Measurements from ENCODE around the gene CCND2.

Gene CCND2

DNA sequence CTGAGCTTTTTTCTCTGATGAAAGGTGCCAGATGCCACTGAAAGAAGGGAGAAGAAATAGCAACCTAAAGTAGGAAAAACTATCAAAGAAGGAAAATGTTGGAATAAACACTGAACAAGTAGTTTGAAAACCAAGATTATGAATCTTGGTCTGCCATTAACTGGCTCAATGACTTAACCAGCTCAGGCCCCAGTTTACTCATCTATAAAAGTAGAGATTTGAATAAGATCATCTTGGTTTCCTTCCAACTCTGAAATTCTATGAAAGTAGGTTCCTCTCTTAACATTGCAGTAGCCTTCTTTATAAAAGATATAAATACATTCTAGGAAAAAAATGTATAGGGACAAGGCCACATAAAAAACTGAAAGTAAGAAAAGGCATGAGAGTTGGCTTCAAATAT, 16.1 kb upstream of the CCND2 start:
- DNase-seq: no peak

DNA sequence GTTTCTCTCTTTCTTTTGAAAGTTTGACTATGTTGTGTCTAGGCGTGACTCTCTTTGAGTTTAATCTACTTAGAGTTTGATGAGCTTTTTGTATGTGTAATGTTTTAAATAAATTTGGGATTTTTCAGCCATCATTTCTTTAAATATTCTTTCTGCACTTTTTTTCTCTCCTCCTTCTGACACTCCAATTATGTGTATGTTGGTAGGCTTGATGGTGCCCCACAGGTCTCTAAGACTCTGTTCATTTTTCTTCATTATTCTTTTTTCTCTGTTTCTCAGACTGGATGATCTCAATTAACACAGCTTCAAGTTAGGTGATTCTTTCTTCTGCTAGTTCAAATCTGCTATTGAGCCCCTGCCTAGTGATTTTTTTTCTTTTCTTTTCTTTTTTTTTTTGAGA, 14.5 kb upstream of the CCND2 start:
- DNase-seq: no peak

GRCh38 chr12:4261655-4262054, 11.9 kb upstream of the CCND2 start:
- DNase-seq: no peak

DNA sequence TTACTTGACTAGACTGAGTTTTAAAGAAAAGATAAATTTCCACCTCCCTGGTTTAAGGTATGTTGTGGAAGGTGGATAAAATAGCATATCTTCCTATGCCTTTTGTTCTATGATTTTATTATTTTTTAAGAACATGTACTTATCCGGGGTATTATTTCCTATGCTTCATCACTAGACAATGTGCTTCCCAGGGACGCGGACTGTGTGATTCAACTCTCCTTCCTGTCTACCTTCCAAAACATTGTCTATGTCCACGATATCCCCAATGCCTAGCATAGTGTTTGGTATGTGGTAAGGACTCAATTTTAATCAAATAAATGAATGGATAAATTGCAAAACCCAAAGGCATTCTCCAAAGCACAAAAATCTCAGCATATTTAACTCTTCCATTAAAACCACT, 8.3 kb upstream of the CCND2 start:
- DNase-seq: no peak

- no peak for DNase-seq
These were observed 6.6 kb upstream of the CCND2 start for GRCh38 chr12:4266990-4267389.

DNA sequence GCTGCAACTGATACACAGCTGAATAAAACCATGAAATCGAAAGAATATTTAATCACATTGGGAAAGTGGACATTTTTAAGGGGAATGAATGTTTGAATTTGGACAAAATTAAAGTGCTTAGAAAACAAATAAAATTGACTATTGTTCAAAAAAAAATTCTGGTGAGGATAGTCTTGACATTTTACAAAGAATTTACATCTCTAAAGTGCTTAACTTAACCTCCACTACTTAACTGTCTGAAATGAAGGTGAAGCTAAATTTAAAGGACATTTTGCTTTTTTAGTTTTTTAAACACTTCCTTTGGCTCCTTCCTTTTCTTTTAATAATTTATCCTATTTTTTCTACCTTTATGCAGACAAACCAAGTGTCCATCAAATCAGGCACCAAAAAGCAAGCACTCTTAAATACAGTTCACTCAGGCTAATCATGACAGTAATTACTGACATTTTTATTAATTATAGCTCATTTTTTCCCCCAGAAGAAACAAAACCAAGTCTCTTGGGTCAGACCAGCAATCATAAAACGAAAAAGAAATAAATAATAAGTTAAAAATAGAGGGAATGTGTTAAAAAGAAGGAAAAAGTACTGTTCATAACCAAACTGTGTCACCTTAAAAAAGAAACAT, 5.7 kb upstream of the CCND2 start:
- DNase-seq: no peak

DNA sequence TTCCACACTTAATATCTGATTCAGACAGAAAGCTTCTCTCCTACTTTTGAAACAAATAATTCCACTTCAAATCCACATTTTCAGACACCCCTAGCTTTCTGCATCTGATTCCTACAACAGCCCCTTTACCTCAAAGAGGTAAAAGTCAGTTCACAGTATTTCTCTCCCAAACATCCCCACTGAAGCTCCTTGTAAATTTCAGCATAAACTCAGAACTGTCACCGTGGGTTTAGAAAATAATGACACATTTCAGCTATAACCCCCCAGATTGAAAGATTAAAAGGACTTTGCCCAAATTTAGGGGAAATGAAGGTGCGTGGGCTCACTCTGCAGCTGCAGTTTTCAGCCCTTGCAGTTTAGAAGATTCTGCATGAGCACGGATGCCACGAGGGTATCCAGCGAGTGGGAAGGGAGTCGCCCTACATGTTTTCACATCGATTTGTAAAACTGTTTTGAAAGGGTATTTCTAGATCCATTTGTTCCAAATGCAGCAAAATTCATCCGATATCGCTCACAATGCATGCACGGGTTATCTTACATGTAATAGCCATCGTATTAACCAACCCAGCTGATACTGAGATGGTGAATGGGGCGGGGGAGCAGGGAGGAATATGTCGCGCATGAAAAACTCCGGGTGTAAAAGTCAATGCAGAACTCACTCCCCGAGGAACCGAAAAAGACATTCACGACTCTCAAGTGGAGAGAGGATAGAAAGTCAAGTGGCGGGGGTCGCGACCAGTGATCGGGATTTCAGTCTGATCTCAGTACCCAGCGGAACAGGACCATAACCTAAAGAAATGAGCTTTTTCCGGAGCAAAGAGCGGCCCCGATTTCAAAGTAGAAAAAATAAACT, 5.0 kb upstream of the CCND2 start:
- no peak for DNase-seq

- no peak for DNase-seq
These were observed 4.1 kb upstream of the CCND2 start for GRCh38 chr12:4269279-4269991.

DNA sequence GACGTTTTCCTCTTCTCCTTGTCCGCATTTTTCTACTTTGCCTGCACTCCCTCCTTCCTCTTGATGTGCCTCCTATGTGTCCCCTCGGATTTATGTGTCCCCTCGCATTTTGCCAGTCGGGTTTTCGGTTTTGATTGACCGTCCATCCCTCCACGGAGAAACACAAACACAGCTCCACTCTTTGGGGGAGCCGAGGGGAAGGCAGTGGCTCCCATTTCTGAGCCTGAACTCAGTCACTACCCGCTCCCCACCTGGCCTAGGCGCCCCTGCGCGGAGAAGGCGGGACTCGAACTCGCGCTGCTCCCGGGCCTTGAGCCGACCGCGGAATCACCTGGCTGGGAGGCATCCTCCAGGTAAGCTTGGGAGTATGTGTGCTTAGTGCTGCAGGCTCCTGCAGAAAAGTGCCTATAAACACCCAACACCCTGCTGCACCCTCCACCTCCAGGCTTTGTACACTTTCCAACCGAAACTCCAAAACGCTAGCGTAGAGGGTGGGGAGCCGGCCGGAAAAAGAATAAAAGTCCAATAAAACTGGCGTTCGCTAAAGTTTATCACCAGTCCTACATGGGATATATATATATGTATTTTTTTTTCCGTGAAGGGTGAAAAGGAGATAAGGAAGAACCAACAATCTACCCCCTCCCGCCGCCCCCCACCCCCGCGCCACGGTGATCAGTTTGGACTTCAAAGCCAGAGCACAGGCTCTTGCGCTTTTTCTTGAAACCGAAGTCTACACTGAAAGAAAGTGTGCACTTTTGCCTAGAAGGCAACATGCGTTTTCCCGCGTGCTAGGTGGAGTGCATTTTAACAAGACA, 3.3 kb upstream of the CCND2 start:
- no peak for DNase-seq

- DNase-seq: no peak
These were observed 2.5 kb upstream of the CCND2 start for GRCh38 chr12:4270831-4271716.

GRCh38 chr12:4271717-4272423, 1.7 kb upstream of the CCND2 start:
- no peak for DNase-seq

GRCh38 chr12:4272424-4273272, 914 bp upstream of the CCND2 start:
- DNase-seq: no peak

- DNase-seq: no peak
These were observed 300 bp upstream of the CCND2 start for GRCh38 chr12:4273273-4273651.

- DNase-seq: no peak
These were observed 944 bp downstream of the CCND2 start for GRCh38 chr12:4274396-4275015.

- DNase-seq: no peak
These were observed 1.7 kb downstream of the CCND2 start for GRCh38 chr12:4275016-4275869.

DNA sequence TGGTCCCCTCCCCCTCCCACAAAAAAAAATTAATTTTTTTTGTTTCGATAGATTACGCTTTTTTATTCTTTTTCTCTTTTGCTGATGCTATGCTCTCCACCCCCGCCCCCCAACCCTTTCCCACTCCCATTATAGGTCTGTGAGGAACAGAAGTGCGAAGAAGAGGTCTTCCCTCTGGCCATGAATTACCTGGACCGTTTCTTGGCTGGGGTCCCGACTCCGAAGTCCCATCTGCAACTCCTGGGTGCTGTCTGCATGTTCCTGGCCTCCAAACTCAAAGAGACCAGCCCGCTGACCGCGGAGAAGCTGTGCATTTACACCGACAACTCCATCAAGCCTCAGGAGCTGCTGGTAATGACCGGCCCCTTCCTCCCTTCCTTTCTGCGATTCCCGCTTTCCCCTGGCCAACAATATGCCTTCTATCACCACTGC, 2.3 kb downstream of the CCND2 start:
- no peak for DNase-seq

DNA sequence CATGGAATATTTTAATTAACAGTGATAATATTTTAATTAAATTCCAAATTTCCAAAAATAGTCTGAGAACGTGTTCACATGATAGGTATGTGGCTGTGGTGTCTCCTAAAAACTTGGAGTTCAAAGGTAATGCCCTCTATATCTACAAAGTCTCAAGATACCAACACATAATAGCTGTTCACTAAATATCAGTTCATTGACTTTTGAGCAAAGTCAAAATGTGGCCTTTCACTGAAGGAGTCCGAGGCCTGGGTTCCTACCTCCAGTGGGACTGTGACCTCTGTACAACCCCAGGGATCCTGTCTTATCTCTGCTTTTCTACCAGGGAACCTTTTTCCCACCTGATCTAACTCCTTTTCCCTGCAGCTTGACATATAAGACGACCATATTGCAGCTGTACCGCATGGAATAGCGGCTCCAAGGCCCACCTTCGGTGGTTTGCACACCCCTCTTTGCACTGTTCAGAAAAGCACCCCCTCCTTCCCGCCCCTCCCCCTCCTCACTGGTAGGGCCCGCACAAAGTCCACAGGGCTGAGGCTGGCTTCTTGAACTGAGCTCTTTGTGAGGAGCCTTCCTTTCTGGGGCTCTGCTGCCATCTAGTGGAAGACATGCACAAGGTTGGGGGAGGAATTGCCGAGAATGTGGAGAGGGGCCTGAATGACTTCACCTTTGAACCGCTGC, 3.1 kb downstream of the CCND2 start:
- peak; percentile 59 to 66 for DNase-seq

GRCh38 chr12:4277205-4277543, 3.6 kb downstream of the CCND2 start:
- no peak for DNase-seq
